NK-92 (cell line): ENCODE data around the gene ING5.
"Not testable (repeated sequence)": the region's sequence is repeated elsewhere in the genome, so short reads cannot be mapped to it uniquely, and the experiment has no call there.

Experiments used
- DNase-seq: peaks from one replicate; lab custom pipeline; 2025; ENCODE audit not compliant: unreplicated experiment; lab: John Stamatoyannopoulos, UW

ING5 gene

DNA sequence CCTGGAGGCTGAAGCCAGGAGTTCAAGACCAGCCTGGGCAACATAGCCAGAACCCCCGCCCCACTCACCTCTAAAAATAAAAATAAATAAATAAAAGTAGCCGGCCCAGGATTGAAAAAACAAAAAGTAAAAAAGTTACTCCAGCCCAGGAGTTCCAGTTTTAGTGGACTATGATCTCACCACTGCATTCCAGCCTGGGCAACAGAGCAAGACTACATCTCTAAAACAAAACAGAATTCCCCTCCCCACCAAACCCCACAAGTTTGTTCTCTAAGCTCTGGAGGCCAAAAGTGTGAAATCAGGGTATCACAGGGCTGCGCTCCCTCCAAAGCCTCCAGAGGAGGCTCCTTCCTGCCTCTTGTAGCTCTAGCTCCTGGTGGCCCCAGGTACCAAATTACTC lies 34.3 kb downstream of the ING5 start:
- no peak for DNase-seq

DNA sequence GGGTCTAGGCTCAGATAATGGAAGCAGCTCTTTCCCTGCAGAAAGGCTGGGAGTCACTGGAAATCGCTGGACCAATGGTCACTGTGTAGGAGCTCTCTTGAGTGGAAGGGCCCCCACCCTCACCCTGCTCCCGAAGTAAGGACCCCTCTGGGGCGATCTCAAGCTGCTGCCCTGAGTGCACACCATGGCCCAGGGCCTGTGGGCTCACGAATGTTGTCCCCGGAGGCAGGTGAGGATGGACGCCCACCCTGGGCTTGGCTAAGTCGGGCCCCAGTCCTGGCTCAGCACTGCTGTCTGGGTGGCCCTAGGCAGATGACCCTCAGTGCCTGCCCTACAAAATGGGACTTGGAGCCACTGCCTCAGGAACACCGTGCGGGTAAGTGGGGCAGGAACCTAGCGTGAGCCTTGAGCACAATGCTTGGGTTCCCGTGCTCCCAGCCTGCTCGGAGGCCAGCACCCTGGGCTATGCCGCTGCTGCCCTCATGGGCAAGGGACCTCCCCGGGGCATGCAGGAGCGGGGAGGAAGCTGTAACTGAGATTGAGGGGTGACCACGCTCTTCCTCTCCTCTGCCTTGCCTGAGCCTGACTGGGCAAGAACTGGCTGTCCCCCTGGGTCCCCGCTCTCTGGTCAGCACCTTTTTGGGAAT lies 36.3 kb downstream of the ING5 start:
- no peak for DNase-seq

DNA sequence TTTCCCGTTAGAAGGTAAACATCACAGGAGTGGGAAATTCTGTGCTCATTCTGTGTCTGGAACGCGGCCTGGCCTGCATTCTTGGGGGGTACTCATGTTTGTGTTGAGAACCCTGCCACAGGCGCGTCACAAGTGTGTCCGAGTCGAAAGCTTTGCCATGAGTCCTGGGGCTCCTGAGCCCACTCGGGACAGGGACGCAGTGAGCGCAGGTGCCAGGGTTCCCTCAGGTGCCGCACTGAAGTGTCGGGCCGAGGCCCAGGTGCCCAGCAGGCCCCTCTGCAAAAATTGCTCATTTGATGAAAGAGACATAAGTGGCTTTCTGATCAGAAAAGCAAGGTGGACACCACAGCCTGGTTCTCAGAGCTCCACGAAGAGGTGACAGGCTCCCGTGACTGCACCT lies 37.3 kb downstream of the ING5 start:
- no peak for DNase-seq

DNA sequence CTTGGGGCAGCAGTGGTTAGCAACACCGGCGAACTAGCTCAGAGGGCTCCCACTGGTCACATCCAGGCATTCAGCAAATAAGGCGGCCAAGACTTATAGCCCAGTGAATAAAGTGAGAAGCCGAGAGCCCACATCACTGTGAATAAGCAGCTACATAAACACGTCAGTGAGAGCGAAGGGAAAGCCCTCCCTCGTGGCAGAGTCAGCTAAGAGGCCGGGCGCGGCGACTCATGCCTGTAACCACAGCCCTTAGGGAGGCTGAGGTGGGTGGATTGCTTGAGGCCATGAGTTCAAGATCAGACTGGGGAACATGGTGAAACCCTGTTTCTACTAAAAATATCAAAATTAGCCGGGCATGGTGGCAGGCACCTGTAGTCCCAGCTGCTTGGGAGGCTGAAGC lies 37.8 kb downstream of the ING5 start:
- DNase-seq: no peak

DNA sequence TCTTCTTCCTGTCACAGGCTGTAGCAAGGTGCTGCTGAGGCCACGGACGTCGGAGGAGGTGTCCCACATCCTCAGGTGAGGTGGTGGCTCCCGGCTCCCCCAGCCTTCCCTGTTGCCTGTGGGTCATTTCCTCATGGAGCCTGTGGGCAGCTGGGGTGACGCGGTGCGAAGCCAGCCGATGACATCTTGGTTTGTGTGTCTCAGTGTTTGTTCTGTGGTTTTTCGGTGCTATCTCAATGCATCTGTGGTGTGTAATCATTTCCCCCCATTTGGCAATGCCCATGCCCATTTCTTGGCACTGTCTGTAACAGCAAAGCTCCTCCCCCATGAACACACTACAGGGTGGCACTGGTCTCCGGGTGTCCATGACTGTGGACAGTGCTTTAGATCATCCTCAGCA lies 39.2 kb downstream of the ING5 start:
- no peak for DNase-seq

DNA sequence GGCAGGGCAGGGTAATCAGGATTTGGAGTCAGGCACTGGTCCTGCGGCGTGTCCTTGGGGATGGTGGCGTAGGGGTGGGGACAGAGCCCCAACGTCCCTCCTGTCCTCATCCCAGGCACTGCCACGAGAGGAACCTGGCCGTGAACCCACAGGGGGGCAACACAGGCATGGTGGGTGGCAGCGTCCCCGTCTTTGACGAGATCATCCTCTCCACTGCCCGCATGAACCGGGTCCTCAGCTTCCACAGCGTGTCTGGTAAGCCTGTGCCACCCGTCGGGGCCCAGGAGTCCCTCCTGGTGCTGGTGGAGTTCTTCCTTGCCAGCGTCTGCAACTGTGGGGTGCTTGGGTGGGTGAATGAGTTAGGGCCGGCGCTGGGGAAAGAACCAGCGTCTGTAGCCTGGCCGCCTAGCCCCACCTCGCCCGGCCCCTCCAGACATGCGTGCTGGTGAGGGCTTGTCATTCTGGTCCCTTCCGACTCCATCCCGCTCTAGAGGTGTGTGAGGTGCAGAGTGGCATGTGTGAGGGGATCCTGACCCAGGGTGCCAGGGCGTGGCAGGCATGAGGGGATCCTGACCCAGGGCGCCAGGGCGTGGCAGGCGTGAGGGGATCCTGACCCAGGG lies 40.6 kb downstream of the ING5 start:
- DNase-seq: no peak

DNA sequence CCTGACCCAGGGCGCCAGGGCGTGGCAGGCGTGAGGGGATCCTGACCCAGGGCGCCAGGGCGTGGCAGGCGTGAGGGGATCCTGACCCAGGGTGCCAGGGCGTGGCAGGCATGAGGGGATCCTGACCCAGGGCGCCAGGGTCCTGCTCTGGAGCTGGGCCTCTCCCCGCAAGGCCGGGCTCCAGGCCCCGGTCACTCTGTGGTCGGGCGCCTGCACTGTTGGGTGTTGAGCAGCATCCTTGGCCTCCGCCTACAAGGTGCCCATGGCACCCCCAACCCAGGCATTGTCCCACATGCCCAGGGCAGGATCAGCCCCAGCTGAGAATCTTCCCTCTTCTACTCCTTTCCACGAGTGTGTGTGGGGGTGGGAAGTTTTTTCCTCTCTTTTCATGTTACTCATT lies 41.2 kb downstream of the ING5 start:
- not testable (repeated sequence) for DNase-seq

DNA sequence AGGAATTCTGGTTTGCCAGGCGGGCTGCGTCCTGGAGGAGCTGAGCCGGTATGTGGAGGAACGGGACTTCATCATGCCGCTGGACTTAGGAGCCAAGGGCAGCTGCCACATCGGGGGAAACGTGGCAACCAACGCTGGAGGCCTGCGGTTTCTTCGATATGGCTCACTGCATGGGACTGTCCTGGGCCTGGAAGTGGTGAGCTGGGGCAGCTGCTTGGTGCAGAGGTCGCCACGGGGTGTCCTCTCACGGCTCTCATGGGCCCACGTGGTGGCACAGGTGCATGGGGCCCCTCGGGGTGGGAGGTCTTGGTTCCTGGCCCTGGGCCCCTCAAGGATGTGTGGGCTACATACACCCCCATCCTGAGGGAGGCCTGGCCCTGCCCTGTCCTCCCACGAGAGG lies 41.8 kb downstream of the ING5 start:
- DNase-seq: no peak

DNA sequence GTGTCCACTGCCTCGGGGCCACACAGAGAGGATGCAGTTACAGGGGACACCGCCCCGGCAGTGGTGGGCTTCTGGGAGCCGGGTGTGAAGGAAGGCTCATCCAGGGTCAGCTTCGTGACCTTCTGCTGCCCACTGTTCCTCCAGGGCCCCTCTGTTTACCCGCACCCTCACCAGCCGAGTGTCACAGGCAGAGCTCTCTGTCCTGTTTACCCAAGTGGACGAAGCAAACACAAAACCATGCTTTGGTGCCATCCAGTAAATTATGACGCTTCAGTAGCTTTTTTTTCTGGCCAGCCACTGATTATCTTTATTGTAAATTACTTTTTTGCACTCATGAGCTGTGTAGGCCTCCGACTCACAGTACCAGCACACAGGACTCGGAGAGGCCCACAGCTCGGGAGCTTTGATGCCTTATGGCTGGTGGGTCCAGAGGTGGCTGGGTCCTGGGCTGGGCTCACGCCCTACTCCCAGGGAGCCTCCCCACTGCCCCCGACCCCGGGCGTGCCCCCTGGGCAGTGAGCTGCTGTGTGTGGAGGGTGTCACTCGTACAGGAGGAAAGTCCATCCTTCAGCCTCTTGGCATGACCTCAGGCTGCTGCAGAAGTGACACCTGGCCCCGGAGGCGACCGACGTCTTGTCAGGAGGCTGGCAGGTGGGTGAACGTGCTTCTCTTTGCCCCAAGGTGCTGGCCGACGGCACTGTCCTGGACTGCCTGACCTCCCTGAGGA lies 42.4 kb downstream of the ING5 start:
- no peak for DNase-seq

DNA sequence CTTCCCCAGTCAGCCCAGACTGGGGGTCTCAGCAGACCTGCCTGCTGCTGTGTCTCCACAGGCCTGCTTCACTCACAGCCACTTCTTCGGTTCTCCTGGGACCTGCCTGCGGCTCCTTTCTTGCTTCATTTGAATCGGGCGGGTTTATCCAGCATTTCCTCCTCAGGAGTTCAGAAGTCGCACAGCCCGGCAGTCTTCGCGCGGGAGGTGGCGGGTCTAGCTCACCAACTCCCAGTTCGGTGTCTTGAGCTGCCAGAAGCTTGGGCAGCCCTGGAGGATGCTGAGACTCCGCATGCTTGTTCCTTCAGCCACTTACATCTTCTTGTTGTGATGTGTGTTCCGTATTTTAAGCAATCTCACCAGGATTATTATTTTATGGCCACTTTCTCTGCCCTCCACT lies 43.4 kb downstream of the ING5 start:
- no peak for DNase-seq

DNA sequence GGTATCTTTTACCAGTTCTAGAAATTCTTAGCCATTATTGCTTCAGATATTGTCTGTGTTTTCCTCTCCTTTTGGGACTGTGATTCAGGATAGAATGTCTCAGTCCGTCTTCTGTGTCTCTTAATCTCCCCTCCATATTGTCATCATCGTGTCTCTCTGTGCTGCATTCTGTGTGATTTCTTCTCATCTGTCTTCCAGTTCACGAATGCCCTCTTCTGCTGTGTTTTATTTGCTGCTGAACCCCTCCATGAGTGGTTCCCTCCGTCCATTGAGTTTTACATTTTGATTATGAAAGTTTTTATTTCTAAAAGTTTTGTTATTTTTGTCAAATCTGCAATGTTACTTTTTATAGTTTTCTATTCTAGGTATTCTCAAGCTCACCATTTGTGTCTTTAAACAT lies 44.2 kb downstream of the ING5 start:
- DNase-seq: no peak

DNA sequence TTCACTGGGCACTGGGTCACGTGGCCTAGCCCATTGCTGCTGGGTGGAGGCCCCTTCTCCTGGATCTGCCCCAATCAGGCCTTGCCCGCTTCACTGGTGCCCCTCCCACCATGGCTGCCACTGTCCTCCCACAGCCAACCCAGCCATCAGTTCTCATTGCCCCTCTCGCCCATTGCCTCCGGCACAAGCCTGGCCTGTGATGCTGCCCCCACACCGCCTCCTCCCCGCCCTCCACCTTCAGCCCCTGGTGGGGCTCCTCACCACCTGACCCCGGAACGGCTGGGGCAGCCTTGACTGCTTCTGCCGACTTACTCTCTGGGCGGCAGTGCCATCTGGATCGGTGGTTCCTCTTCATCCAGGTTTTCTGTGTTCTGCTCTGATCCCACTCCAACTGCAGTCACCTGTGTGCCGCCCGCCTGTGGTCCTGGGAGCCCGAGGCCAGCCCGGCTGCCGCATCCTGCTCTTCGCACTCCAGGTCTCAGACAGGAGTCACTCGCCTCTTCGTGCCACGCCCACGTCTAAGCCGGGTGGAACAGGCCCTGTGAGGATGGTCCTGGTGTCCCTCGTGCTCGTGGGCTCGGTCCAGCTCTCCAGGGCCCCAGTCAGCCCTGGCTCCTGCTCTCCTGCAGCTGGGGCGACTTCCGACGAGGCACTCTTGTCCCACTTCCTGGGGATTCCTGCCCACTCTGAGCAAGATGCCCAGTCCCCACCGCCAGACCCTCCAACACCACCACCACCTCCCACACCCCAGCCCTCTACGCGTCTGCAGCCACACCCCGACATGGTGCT lies 46.8 kb downstream of the ING5 start:
- DNase-seq: no peak

DNA sequence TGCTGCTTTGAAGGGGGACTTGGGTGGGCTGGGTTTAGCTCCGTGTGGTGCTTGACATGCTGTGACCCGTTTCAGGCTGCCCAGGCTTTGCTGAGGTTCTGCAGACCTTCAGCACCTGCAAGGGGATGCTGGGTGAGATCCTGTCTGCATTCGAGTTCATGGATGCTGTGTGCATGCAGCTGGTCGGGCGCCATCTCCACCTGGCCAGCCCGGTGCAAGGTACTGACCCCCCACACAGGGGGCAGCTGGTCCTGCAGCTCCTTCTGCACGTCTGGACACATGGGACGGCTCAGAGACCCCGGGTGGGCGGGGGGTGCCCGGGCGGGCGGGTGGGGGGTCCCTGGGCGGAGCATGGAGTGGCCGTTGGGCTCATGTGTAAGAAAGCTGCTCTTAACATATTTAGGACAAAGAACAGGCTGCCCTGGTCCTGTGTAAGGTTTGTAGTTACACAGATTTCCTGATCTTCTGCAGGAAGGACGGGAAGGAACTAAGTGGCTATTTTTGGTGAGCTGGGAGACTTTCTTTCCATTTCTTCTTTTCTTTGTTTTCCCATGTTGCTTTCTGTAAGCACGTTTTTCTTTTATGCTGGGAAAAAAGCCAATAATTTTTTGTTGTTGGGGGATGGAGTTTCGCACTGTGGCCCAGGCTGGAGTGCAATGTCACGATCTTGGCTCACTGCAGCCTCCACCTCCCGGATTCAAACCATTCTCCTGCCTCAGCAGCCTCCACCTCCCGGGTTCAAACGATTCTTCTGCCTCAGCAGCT lies 48.4 kb downstream of the ING5 start:
- no peak for DNase-seq

DNA sequence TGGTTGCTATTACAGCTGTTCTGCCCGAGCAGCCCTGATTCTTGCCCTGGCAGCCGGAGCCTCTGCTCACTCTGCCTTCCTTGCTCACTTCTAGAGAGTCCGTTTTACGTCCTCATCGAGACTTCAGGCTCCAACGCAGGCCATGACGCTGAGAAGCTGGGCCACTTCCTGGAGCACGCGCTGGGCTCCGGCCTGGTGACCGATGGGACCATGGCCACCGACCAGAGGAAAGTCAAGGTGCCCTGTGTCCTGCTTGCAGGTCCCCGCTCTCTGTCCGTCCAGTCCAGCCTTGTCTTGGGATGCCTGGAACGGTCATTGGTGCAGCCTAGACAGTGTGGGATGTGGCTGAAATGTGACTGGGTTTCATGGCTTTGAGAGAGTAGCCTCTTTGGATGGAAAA lies 49.3 kb downstream of the ING5 start:
- no peak for DNase-seq

DNA sequence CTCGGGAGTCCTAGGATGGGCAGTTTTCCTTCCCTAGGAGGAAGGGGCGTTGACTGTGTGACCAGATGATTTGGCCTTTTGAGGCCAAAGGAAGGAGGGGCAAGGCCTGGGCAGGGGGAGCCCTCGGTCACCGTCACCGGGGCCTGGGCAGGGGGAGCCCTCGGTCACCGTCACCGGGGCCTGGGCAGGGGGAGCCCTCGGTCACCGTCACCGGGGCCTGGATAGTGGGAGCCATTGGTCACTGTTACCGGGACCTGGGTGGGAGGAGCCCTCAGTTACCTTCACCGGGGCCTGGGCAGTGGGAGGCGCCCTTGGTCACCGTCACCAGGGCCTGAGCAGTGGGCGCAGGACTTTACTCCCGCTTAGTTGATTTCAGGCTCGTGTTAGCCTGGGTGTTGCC lies 49.9 kb downstream of the ING5 start:
- no peak for DNase-seq

DNA sequence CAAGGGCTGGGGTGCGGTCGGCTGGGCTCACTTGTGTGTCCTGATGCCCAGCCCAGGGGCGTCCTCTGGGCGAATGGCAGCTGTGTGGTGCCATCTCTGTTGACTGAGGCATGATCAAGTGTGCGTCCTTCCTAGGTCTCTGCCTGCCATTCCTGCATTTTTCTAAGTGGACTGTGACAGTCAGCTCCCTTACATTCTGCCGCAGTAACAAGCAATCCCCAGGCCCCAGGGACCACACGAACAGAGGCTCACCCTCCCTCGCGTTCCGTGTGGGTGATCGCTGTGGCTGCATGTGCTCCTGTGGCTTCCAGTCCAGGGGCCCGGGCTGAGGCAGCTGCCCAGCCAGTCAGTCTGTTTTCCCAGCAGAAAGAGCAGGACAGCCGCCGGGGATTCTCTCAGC lies 50.4 kb downstream of the ING5 start:
- DNase-seq: no peak

DNA sequence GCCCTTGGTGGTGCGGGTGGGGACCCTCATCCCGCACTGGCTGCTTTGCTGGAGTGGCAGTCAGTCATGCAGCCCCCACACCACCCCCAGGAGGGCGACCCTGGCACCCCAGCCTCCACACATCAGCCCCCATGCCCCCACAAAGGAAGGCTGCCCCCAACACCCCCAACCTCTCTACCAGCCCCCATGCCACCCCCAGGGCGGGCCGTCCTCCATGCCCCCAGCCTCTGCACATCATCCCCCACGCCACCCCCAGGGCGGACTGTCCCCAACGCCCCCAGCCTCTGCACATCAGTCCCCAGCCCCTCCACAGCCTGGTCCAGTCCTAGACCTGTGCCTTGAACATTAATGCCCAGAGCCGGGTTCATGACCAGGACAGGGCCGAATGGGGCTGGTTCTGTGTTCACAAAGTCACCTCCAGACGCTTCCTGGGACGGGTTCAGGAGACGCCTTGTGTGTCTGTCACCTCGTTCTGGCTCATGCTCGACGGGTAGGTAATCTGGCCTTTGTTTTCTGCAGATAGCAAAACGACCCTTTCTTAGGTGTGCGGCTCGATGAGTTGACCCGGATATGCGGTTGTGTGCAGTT lies 50.9 kb downstream of the ING5 start:
- DNase-seq: no peak

DNA sequence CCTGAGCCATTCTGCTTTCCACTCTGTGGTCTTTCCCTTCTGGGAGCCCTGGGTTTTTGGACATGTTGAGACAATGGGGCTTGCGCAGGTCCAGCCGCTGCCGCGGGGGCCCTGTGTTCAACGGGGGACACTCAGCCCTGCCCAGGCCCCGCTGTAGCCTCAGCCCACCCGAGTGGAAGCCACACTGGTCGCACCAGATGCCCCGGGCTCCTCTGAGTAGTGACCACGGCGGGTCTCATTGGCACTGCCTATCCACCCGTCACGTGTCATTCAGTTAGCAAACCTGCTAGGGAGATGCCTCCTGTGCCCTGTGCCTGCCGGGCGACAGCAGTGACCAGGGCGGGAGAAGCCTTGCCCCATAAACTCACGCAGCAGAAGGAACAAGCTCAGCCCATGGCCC lies 51.7 kb downstream of the ING5 start:
- no peak for DNase-seq

DNA sequence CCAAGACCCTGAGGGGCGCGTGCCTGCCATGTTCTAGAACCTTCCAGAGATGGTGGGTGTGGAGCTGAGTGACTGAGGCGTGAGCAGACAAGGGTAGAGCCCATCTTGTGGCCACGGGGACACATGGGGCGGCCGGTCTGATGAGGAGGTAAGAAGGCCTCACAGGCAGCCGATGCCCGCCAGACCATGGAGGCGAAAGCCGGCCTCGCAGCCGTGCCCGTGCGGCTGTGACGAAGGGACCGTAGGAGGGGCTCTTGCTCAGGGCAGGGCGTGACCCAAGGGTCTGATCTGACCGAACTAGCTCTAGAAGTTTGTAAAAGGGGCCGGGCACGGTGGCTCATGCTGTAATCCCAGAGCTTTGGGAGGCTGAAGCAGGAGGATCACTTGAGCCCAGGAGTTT lies 52.2 kb downstream of the ING5 start:
- no peak for DNase-seq

DNA sequence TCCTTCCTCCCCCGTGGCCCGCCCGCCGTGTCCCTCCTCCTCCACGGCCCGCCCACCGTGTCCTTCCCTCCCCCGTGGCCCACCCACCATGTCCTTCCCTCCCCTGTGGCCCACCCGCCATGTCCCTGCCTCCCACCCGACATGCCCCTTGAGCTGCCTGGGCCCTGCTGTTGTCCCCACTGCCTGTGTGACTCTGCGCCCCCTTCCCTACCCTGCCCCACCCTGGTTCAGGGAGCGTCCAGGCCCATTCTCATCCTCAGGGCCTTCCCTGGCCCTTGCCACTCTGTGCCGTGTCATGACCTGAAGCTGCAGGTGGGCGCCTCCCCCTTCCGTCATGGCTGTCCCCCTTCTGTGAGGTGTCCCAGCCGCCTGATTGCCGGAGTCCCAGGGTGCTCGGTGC lies 53.3 kb downstream of the ING5 start:
- no peak for DNase-seq

DNA sequence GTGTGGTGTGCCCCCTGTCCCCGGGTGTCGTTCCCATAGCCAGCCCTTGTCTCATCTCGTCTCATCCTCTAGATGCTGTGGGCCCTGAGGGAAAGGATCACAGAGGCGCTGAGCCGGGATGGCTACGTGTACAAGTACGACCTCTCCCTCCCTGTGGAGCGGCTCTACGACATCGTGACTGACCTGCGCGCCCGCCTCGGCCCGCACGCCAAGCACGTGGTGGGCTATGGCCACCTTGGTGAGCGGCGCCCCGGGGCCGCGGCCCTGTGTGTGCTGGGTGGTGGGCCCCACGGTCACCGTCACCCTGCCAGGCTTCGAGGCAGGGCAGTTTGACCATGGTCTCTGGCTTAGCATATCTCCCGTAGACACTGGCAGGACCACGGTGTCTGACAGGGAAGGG lies 53.9 kb downstream of the ING5 start:
- no peak for DNase-seq
